Measurements from ENCODE around the gene COPS3.

GRCh38 chr17:17206913-17207335 is 74.1 kb downstream of the COPS3 start:
- TF ChIP-seq CTCF (IDR thresholded peaks at IDR 0.05) (no peak), POLR2A (IDR thresholded peaks at IDR 0.05) (no peak)
